NCI-H1436 (cell line): ENCODE measurements around the gene NOTCH4.
A peak's percentile ranks its signal among the peaks of the same experiment; 100 is the strongest.
"Not testable (repeated sequence)": the region's sequence is repeated elsewhere in the genome, so short reads cannot be mapped to it uniquely, and the experiment has no call there.

Experiments
- DNase-seq: peaks from one replicate; lab custom pipeline; 2025; lab: John Stamatoyannopoulos, UW

NOTCH4 gene

GRCh38 chr6:32216998-32217397 is 6.9 kb downstream of the NOTCH4 start:
- no peak for DNase-seq

DNA sequence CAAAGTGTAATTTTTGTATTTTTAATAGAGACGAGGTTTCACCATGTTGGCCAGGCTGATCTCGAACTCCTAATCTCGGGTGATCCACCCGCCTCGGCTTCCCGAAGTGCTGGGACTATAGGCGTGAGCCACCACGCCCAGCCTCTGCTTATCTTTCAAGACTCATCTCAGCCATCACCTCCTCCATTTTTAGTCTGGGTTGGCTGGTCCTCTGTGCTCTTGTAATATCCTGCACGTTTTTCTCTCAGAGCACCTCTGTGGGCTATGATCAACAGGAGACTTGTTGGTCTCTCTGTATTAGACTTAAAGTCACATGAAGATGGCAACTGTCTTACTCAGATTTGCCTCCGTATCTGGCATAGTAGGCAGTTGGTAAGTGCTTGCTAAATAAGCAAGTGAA is 7.6 kb downstream of the NOTCH4 start:
- DNase-seq, result no peak

DNA sequence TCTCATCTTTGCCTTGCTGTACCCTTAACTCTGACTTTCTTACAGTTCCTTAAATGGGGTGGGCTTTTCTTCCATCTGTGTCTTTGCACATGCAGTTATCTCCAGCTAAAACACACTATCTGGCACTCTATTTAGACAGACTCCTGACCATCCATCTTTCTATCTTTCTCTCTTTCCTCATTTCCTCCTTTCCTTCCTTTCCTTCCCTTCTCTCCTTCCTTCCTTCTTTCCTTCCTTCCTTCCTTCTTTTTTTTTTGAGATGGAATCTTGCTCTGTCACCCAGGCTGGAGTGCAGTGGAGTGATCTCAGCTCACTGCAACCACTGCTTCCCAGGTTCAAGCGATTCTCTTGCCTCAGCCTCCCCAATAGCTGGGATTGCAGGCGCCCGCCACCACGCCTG is 8.2 kb downstream of the NOTCH4 start:
- no peak for DNase-seq

DNA sequence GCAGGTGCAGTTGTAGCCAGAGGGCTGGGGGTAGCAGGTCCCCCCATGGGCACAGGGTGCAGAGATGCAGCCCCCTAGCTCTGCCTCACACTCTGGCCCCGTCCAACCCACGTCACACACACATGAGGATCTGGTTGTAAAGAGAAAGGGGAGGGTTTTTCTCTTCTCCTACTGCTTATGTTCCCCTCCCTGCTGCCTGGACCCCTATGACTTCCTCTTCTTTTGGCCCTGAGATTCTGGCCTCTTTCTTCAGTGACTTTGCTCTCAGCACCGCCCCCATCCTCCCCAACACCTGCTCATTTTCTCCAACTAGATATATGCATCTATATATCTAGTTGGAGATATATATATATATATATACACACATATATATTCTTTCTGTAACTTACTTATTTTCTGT is 9.7 kb downstream of the NOTCH4 start:
- no peak for DNase-seq

- DNase-seq, result no peak
Measured at GRCh38 chr6:32213649-32214048, 10.2 kb downstream of the NOTCH4 start.

GRCh38 chr6:32212076-32212760 is 11.6 kb downstream of the NOTCH4 start:
- DNase-seq, result no peak

DNA sequence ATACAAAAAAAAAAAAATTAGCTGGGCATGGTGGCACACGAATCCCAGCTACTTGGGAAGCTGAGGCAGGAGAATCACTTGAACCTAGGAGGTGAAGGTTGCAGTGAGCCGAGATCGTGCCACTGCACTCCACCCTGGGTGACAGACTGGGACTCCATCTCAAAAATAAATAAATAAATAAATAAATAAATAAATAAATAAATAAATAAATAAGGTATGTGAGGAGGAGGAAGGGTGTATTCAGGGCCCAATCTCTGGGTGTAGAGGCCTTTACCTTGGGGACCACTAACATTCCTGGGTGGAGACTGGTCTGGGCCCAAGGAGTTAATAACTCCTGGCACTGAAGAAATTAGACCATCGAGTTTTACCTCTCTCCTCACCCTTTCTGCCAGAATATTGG is 12.4 kb downstream of the NOTCH4 start:
- not testable (repeated sequence) for DNase-seq

DNA sequence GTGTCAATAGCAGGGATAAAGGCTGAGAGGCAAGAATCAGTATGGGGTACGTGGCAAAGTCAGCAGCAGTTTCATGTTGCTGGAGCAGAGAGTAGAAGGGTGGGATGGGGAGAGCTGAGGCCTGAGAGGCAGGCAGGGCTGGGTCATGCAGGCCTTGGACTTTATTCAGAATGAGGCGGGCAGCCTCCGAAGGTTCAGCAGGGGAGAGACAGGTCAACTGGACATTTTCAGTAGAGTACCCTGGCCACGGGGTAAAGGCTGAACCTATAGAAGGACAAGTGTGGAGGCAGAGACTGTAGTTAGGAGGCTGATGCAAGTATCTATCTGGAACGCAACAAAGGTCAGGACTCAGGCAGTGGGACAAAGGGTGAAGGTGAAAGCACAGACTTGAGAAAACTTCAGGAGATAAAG is 13.7 kb downstream of the NOTCH4 start:
- no peak for DNase-seq

- no peak for DNase-seq
Measured at GRCh38 chr6:32208996-32209395, 14.9 kb downstream of the NOTCH4 start.

DNA sequence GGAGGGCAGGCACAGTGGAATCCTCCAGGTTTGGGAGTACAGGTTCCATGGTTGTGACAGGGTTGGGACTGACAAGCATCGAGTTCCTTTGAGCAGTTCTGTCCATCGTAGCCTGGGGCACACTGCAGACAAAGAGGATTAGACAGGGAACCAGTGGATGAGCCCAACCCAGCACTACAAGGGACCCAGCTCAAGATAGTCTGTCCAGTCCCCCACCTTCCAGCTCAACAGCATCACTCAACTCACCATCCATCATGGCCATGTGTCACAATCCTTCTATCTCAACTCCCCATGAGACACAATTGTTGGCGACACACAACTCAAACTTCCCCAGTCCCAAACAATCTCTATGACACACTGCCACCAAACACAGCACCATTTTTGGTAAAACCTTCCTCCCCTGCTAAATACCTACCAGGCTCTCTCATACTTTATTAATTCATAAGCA is 19.6 kb downstream of the NOTCH4 start:
- DNase-seq, result no peak

DNA sequence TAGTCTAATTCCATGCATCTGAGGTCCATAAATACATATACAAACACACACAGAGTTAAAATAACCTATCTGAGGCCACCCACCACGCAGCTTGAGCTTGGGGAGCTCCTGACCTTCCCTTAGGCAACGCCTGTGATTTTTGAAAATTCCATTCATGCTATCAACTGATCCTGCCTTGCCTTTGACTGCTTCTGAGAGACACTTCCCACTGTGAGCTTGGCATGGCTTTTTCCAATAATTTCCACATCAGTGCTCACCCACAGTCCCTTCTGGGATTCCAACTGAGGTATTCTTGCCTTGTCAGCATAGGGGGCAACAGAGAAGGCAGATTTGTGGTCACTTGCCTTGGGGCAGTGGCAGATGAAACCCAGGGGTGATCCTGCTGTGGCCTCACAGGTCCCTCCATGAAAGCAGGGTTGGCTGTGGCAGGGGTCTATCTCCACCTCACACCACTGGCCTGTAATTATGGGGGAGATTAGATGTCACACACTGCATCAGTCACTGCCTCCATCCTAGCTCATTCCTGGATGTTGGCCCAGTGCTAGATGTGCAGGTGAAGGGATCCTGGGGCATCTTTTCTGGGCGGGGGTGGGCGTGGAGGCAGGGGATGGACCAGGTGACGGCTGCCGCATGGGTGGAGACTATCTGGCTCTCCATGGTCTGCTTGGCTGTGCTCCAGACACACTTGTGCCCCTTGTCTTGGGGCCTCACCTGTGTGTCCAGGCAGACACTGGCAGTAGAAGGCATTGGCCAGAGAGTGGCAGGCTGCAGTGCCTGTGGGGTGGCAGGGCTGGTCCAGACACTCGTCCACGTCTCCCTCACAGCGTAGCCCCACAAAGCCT is 20.2 kb downstream of the NOTCH4 start:
- no peak for DNase-seq

- no peak for DNase-seq
Measured at GRCh38 chr6:32202186-32202585, 21.7 kb downstream of the NOTCH4 start.

DNA sequence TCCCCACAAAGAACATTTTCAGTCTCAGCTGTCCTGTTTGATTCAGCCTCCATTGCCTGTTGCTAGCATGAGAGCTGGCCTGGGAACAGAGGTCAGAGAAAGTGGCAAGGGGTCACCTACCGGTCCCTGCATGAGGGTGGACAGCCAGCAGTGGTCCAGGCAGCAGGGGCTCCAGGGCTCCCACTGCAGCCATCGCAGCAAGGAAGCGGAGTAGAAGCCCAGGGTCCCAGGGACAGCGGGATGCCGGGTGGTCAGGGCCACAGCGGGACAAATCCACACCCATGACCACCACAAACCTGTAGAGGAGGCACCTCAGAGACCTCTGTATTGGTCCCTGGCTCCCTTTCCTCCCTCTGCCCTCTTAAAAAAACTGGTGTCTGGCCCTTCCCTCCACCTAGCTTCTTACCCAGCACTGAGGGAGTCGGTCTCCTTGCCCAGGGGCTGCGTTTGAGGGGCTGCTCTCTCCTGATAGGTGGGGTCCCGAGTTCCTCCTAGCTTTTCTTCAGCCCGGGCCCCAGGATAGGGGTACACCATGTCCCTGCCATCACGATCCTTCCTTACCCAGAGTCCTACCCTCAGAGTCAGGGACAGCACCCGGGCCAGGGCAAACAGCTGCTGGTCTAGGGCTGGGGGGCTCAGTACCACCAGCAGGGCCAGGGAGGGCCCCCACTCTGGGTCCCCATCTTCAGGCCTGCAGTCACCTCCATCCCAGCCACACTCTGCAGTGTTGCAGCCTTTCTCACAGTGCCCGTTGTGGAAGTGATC is 23.0 kb downstream of the NOTCH4 start:
- DNase-seq, result no peak

DNA sequence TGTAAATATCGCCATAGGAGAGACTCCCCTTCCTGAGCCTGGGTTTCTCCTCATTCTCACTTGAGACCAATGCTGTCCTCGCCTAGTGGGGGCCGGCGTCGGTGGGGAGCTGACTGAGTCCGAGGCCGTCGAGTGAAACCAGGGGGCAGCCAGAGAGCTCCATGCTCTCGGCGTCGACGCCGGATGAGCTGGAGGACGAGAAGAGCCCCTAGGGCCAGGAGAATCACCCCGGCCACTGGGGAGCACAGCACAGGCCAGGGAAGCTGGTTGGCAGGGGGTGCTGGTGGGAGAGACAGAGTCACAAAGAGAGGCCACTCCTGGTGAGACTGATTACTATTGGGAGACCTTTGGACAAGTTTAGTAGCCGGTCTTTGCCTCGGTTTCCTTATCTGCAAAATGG is 25.0 kb downstream of the NOTCH4 start:
- no peak for DNase-seq

GRCh38 chr6:32198345-32198696 is 25.5 kb downstream of the NOTCH4 start:
- DNase-seq, result no peak

DNA sequence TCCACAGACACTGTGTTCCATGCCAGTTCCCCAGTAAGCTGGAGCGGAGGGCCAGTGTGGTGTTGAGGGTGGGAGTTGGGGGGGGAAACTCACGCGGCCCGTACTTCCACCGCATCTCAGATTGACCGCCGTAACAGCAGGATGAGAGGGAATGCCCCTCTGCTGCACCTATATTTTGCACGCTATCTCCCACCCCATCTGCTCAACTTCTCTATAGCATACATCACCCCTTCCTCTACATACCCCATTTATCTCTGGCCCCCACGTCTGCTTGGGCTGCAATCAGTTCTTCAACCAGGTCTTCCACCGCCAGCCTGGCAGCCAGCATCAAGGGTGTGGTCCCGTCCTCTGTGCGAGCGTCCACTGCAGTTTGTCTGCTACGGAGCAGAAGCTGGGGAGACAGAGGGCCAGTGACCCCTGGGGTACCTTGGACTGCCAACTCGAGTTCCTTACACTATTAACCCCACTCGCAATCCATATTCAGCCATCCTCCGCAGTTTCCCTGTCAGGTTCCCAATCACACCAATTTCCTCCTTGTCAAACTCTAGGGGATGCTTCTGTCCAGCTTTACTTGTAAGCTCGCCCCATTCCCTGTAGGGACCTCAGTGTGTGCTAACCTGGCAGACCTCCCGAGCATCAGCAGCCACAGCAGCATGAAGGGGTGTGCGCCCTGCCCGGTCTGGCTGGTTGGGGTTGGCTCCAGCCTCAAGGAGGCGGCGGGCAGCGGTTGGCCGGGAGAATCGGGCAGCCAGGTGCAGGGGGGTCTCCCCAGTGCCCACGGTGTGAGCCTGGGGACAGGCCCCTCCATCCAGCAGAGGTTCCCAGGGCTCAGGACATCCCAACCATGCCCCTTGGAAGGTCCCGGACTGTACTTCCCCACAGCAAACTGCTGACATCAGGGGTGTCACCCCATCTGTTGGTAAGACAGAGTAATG is 26.9 kb downstream of the NOTCH4 start:
- DNase-seq, result no peak

- peak; percentile 93 for DNase-seq
Measured at GRCh38 chr6:32195902-32196681, 27.8 kb downstream of the NOTCH4 start.

DNA sequence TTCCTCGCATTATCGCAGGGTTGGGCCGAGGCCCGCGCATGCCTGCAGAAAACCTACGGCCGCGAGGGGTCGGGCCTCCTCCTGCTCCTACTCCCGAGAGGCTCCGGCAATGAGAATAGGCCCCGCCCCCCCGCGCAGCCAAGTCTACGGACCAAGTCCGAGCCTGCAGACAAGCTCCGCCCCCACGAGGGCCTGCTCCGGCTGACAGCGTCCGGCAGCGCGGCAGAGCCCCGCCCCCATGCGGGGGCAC is 28.3 kb downstream of the NOTCH4 start:
- DNase-seq, result peak; percentile 99

- DNase-seq, result peak; percentile 8
Measured at GRCh38 chr6:32194825-32195651, 28.8 kb downstream of the NOTCH4 start.

- no peak for DNase-seq
Measured at GRCh38 chr6:32194388-32194787, 29.5 kb downstream of the NOTCH4 start.
